Hepatocyte (in vitro differentiated cells): Measurements from ENCODE around the gene COL4A2.

ENCODE experiments used
- CTCF ChIP-seq: fragments of 200-600 bp; sonication (generic); IDR thresholded peaks from 2 replicates; pipeline ENCODE4 v1.5.1; 2016; ENCODE audit warnings: antibody characterized with exemption, mild to moderate bottlenecking; ENCODE audit not compliant: poor library complexity
- EZH2 ChIP-seq: fragments of 200-600 bp; sonication (generic); IDR thresholded peaks from 2 replicates; pipeline ENCODE4 v1.6.1; 2016; ENCODE audit warnings: antibody characterized with exemption, mild to moderate bottlenecking, borderline replicate concordance

DNA sequence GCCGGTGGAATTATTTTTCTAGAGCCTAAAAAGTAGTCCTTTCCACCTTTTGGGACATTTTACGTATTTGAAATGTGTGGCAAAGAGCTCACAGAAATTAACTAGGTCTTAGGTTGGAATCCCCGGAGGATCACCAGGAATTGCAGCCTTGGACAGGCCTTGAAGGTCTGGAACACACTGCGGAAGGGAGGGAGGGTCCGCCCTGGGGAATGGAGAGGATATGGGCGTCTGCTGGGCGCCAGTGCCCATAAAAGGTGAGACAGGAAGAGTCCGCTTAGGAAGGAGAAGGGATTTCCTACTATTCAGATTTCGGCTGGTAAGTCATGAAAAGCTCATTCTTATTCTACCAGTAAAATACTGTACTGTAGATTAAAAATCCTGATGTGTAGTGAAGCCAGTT, 111.9 kb downstream of the COL4A2 start:
- TF ChIP-seq CTCF (no peak), EZH2 (no peak)
